Smooth muscle cell (in vitro differentiated cells): ENCODE measurements around the gene RAPGEF5. TPM values are rescaled to one million over a fixed set of nuclear protein-coding genes. Genes with fewer than 3 reads are reported as not detected.
A peak's percentile ranks its signal among the peaks of the same experiment; 100 is the strongest.

Experiments used
- DNase-seq: peaks from one replicate; lab custom pipeline; 2025; ENCODE audit not compliant: unreplicated experiment; lab: John Stamatoyannopoulos, UW
- H2AFZ ChIP-seq: fragments of 200-600 bp; sonication (generic); 2 replicates; pipeline ENCODE4 v1.6.0; 2016; ENCODE audit warnings: antibody characterized with exemption, low read depth, mild to moderate bottlenecking
- H3F3A ChIP-seq: fragments of 200-600 bp; sonication (generic); 2 replicates; pipeline ENCODE4 v1.6.0; 2017; ENCODE audit warnings: antibody characterized with exemption, low read depth
- H3K27ac ChIP-seq: fragments of 200-600 bp; sonication (generic); 2 replicates; pipeline ENCODE4 v1.5.1; 2016; ENCODE audit warnings: low read depth, mild to moderate bottlenecking
- H3K27me3 ChIP-seq: fragments of 200-600 bp; sonication (generic); 2 replicates; pipeline ENCODE4 v1.6.1; 2016; ENCODE audit warnings: low read depth, mild to moderate bottlenecking
- H3K36me3 ChIP-seq: fragments of 200-600 bp; sonication (generic); 2 replicates; pipeline ENCODE4 v1.5.1; 2016; ENCODE audit warnings: low read depth
- H3K4me1 ChIP-seq: fragments of 200-600 bp; sonication (generic); 2 replicates; pipeline ENCODE4 v1.5.1; 2016; ENCODE audit warnings: low read depth
- H3K4me2 ChIP-seq: fragments of 200-600 bp; sonication (generic); 2 replicates; pipeline ENCODE4 v1.6.0; 2016; ENCODE audit warnings: mild to moderate bottlenecking
- H3K4me3 ChIP-seq: fragments of 200-600 bp; sonication (generic); 2 replicates; pipeline ENCODE4 v1.5.1; 2016; ENCODE audit warnings: mild to moderate bottlenecking
- H3K79me2 ChIP-seq: fragments of 200-600 bp; sonication (generic); 2 replicates; pipeline ENCODE4 v1.6.0; 2016; ENCODE audit warnings: low read depth, mild to moderate bottlenecking
- H3K9ac ChIP-seq: fragments of 200-600 bp; sonication (generic); 2 replicates; pipeline ENCODE4 v1.6.0; 2016; ENCODE audit warnings: low read depth
- H3K9me3 ChIP-seq: fragments of 200-600 bp; sonication (generic); replicated peaks from 2 replicates; pipeline ENCODE4 v1.5.1; 2016; ENCODE audit warnings: low read depth
- H4K20me1 ChIP-seq: fragments of 200-600 bp; sonication (generic); 2 replicates; pipeline ENCODE4 v1.6.0; 2016; ENCODE audit warnings: low read depth
- WGBS: methylation state at CpG from one replicate; pipeline ENCODE4 v1.1.7; 2016; ENCODE audit warnings: low lambda C conversion rate; 5-methylcytosine and 5-hydroxymethylcytosine counted together
- polyA plus RNA-seq: library from polyadenylated mRNA; unstranded; fragments of >200 nt; fragmentation: Nextera tagmentation; extraction: Ambion mirVana; gene quantifications from 2 replicates; pipeline ENCODE4 v1.2.1, GENCODE V29; 2016
- total RNA-seq: library from RNA; depleted of rRNA; stranded (reverse); fragments of >200 nt; gene quantifications from 2 replicates; pipeline ENCODE4 v1.2.3, GENCODE V29; 2014
- TF ChIP-seq, protein P1 (sequence below): fragments of 200-600 bp; sonication (generic); IDR thresholded peaks from 2 replicates; pipeline ENCODE4 v1.5.1; 2017; ENCODE audit warnings: borderline replicate concordance, mild to moderate bottlenecking, antibody characterized with exemption; ENCODE audit not compliant: insufficient read depth, poor library complexity, severe bottlenecking

Gene RAPGEF5
- total and polyA plus RNA-seq, 2 experiments from 2014 or later: 11.4 TPM; not detected in 1

DNA sequence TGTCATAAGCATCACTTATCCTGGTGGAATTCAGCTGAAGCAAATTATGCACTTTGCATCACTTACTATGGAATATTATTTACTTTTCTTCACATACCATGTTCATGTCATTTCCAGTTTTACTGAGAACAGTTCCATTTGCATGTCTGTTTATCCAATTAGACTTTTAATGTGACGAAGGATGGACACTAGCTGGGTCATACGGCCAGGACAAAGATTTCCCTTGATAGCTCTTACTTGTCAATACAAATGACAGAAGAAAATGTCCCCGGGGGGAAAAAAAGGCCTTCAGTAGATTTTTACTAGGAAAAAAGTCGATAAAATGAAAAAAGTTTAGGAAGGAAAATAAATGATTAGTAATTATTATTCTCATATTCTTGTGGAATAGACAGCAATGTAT lies 106.6 kb downstream of the RAPGEF5 start:
- peaks cover 18% of the 10 kb centered on the region for H3K4me1 ChIP-seq
- H3K4me3 ChIP-seq: no peak overlapping the region
- H3K79me2 ChIP-seq: no peaks in the 10 kb centered on the region
- no peaks in the 10 kb centered on the region for H3K27me3 ChIP-seq
- H3K9ac ChIP-seq: no peak overlapping the region
- H4K20me1 ChIP-seq: no peaks in the 10 kb centered on the region
- TF ChIP-seq, protein P1, sequence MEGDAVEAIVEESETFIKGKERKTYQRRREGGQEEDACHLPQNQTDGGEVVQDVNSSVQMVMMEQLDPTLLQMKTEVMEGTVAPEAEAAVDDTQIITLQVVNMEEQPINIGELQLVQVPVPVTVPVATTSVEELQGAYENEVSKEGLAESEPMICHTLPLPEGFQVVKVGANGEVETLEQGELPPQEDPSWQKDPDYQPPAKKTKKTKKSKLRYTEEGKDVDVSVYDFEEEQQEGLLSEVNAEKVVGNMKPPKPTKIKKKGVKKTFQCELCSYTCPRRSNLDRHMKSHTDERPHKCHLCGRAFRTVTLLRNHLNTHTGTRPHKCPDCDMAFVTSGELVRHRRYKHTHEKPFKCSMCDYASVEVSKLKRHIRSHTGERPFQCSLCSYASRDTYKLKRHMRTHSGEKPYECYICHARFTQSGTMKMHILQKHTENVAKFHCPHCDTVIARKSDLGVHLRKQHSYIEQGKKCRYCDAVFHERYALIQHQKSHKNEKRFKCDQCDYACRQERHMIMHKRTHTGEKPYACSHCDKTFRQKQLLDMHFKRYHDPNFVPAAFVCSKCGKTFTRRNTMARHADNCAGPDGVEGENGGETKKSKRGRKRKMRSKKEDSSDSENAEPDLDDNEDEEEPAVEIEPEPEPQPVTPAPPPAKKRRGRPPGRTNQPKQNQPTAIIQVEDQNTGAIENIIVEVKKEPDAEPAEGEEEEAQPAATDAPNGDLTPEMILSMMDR: no peak
- no peak overlapping the region for H2AFZ ChIP-seq
- 86% methylated on average over 4 of the region's 4 CpGs for WGBS
- no peaks in the 10 kb centered on the region for H3F3A ChIP-seq
- DNase-seq: no peak
- H3K27ac ChIP-seq: no peak overlapping the region
- H3K36me3 ChIP-seq: no peaks in the 10 kb centered on the region
- no peaks in the 10 kb centered on the region for H3K9me3 ChIP-seq
- no peak overlapping the region for H3K4me2 ChIP-seq

DNA sequence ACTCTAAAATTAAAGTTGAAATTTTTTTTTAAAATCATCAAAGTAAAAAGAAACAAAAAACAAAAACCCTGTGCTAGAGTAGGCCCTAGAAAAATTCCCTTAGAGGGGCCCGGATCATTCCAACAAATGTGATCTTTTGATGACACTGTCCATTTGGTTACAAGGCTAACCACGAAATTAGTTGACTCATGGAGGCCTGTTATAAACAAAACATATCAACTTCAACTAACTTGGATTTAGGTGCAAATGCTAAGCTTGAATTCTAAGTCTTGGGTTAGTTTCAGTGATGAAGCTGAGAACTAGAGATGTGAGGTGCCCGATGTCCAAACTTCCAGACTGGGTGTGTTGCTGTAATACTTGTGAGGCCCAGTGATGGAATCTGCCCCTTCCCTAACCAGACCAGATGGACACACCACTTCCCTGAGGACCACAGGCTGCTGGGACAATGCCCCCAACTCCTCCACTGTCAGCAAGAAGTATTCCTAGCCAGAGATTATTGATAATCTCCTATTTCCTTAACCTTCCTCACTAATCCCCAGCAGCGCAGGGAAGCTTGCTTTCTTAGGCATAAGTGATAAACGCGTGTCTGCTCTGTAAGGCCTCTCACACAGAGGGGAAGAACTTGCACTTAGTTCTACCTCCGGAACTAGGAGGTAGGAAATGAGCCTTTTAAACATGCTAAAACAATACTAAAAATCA lies 108.7 kb downstream of the RAPGEF5 start:
- no peak overlapping the region for H3K9ac ChIP-seq
- H3F3A ChIP-seq: no peaks in the 10 kb centered on the region
- H3K4me1 ChIP-seq: peaks cover 18% of the 10 kb centered on the region
- no peaks in the 10 kb centered on the region for H3K9me3 ChIP-seq
- H2AFZ ChIP-seq: peak overlapping the region; percentile 32
- H3K27me3 ChIP-seq: no peaks in the 10 kb centered on the region
- no peaks in the 10 kb centered on the region for H3K36me3 ChIP-seq
- TF ChIP-seq, protein P1: no peak
- DNase-seq: no peak
- WGBS: 33% methylated on average over 7 of the region's 7 CpGs
- H3K27ac ChIP-seq: no peak overlapping the region
- no peaks in the 10 kb centered on the region for H4K20me1 ChIP-seq
- H3K4me3 ChIP-seq: no peak overlapping the region
- H3K4me2 ChIP-seq: peak overlapping the region; percentile 39
- no peaks in the 10 kb centered on the region for H3K79me2 ChIP-seq

DNA sequence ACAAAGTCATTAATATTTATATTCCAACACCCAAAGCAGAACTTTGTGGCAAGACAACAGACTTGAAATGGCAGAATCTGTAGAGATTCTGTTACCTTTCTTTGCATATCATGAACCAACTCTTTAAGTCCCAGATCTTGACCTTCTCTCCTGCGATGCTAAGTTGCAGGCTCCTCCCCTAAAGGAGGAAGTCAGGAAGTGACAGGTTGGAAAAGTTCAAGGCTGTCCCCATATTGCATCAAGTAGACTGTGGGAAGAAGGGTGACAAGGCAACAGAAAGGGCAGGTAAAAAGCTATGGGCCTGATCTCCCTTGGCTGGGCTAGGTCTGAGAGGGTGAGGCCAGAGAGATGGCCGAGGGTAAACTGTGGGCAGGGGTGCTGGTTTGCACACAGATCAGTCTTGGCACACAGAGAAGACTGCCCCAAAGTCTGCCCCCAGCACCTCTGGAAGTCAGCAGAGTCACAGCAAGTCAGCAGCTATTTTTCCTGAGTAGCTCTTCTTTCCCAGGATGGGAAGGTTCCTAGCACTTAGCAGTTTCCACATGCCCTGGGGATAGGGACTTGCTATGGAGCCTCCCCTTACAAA lies 115.1 kb downstream of the RAPGEF5 start:
- TF ChIP-seq, protein P1: no peak
- H3K27ac ChIP-seq: no peak overlapping the region
- no peak overlapping the region for H3K4me2 ChIP-seq
- 93% methylated on average over 2 of the region's 2 CpGs for WGBS
- H3K9ac ChIP-seq: no peak overlapping the region
- no peaks in the 10 kb centered on the region for H4K20me1 ChIP-seq
- DNase-seq: no peak
- no peaks in the 10 kb centered on the region for H3K27me3 ChIP-seq
- H3K9me3 ChIP-seq: no peaks in the 10 kb centered on the region
- no peak overlapping the region for H2AFZ ChIP-seq
- no peak overlapping the region for H3K4me3 ChIP-seq
- H3K79me2 ChIP-seq: no peaks in the 10 kb centered on the region
- H3F3A ChIP-seq: no peaks in the 10 kb centered on the region
- H3K4me1 ChIP-seq: peaks cover 7% of the 10 kb centered on the region
- no peaks in the 10 kb centered on the region for H3K36me3 ChIP-seq
